Pancreas (tissue), 10 donors: ENCODE measurements around the gene RFTN2. TPM values are rescaled to one million over a fixed set of nuclear protein-coding genes. Genes with fewer than 3 reads are reported as not detected.
"Not testable (repeated sequence)": the region's sequence is repeated elsewhere in the genome, so short reads cannot be mapped to it uniquely, and the experiment has no call there.

Experiments used
- ATAC-seq, 4 donors: fragments of 200-7000 bp; cut with Tn5 transposase; one replicate each; pipeline versions ENCODE4 v1.8.0 to v1.9.1; 2020; ENCODE audit warnings: mild to moderate bottlenecking in 4 of 4, moderate library complexity in 4 of 4
- DNase-seq, 6 donors: peaks; one replicate each; pipeline ENCODE4 v3.0.0-alpha.2; 2020
- FAIRE-seq: peaks from 2 replicates; lab custom pipeline; 2012; peaks lifted over from hg19 to GRCh38; lab: Jason Lieb, UNC
- H3K27ac ChIP-seq, 4 donors: fragments of 200-600 bp; sonication (generic); 1 replicate in 3 of 4; 2 replicates in 1 of 4; pipeline versions ENCODE4 v1.5.0 to v1.8.0; 2020
- H3K27me3 ChIP-seq, 4 donors: fragments of 200-600 bp; one replicate each; pipeline ENCODE4 v1.8.0; 2021
- H3K36me3 ChIP-seq, 3 donors: fragments of 200-600 bp; sonication (generic) in 1 of 3; one replicate each; pipeline versions ENCODE4 v1.5.0 to v1.8.0; 2020 to 2021
- H3K4me1 ChIP-seq, 3 donors: fragments of 200-600 bp; one replicate each; pipeline ENCODE4 v1.8.0; 2021
- H3K4me3 ChIP-seq, 4 donors: fragments of 200-600 bp; sonication (generic) in 2 of 4; one replicate each; pipeline versions ENCODE4 v1.5.0 to v1.8.0; 2020 to 2021
- H3K9me3 ChIP-seq, 4 donors: fragments of 200-600 bp; one replicate each; pipeline ENCODE4 v1.8.0; 2021
- CTCF ChIP-seq, 4 donors: fragments of 200-600 bp; sonication (generic) in 3 of 4; IDR thresholded peaks; one replicate each; pipeline versions ENCODE4 v1.5.0 to v1.8.0; 2021; ENCODE audit warnings: antibody characterized with exemption in 4 of 4
- WGBS, 2 donors: extraction: QIAGEN DNeasy Blood & Tissue Kit; methylation state at CpG; one replicate each; pipeline ENCODE4 v1.1.7; 2013; 5-methylcytosine and 5-hydroxymethylcytosine counted together
- intact Hi-C, 3 donors: fragments of 100-400 bp; cut with DNase I; formaldehyde crosslinking; loops; one replicate each; pipeline versions ENCODE4 v1.11.1 to v1.14.2; 2022
- polyA plus RNA-seq, 2 donors: library from polyadenylated mRNA; stranded (reverse); fragments of 200-250 nt; gene quantifications; one replicate each; pipeline ENCODE4 v1.2.3, GENCODE V29; 2013
- total RNA-seq, 6 donors: library from RNA; stranded (reverse); fragmentation: NEBNext Ultra II Directional in 4 of 6; extraction: Animal tissue kit (Norgen Biotek cat#: 25700) in 4 of 6; gene quantifications; one replicate each; pipeline versions ENCODE4 v1.2.1 to v1.2.4, GENCODE V29; 2021 to 2023
- donor health status: healthy with polysubstance abuse.
- donor health status: DM: no; HTN: no; CAD: no; lungs with moderate emphysema.
- donor health status: DM: no; HTN: no; CAD: no.
- donor health status: control.
- donor health status: control.
- donor health status: Bipolar disorder and iron deficiency.
- donor health status: DM: yes; HTN: yes; CAD: no.
- donor health status: DM: no; HTN: no; CAD: no.
- donor health status: DM: no; HTN: no; CAD: no.
- donor health status: DM: yes; HTN: yes; CAD: no.

Gene RFTN2
- total and polyA plus RNA-seq, 8 donors: 0.77 to 7.6 (median 1.6) TPM

DNA sequence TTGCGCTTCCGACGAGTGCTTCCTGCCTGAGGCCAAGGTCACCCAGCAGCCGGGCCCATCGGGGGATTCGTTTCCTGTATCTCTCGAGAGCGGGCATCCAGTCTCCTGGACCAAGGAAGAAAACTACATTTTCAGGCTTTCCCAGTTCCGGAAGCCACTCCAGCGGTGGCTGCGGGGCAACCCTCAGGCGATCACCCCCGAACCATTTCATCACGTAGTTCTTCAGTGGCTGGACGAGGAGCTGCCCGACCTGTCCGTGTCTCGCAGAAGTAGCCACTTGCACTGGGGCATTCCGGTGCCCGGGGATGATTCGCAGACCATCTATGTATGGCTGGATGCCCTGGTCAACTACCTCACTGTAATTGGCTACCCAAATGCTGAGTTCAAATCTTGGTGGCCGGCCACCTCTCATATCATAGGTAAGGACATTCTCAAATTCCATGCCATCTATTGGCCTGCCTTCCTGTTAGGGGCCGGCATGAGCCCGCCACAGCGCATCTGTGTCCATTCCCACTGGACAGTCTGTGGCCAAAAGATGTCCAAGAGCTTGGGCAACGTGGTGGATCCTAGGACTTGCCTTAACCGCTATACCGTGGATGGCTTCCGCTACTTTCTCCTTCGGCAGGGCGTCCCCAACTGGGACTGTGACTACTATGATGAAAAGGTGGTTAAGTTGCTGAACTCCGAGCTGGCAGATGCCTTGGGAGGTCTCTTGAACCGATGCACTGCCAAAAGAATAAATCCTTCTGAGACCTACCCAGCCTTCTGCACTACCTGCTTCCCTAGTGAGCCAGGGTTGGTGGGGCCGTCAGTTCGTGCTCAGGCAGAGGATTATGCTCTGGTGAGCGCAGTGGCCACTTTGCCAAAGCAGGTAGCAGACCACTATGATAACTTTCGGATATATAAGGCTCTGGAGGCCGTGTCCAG, 30.8 kb upstream of the RFTN2 start:
- Histone ChIP-seq H3K27me3 (no peaks in the 10 kb centered on the region), H3K4me1 (peaks cover 20 to 29% (median 28%) of the 10 kb centered on the region in 3 donors), H3K4me3 (peak overlapping the region; percentile 66 to 95 (median 82)), H3K9me3 (no peaks in the 10 kb centered on the region), H3K27ac (peak overlapping the region in 3 of 4 donors; percentile 41 to 64 (median 50)), H3K36me3 (no peaks in the 10 kb centered on the region)
- FAIRE-seq (no peak), ATAC-seq (peak in 3 of 4 donors; percentile 1 to 17 (median 9)), DNase-seq (peak in 2 of 6 donors; percentile 15 to 30)
- 8 to 9% methylated on average over 38 of the region's 38 CpGs for whole genome bisulfite sequencing, 2 donors
- intact Hi-C loops: no loop called here
- no peak for TF ChIP-seq CTCF (IDR thresholded peaks at IDR 0.05)

DNA sequence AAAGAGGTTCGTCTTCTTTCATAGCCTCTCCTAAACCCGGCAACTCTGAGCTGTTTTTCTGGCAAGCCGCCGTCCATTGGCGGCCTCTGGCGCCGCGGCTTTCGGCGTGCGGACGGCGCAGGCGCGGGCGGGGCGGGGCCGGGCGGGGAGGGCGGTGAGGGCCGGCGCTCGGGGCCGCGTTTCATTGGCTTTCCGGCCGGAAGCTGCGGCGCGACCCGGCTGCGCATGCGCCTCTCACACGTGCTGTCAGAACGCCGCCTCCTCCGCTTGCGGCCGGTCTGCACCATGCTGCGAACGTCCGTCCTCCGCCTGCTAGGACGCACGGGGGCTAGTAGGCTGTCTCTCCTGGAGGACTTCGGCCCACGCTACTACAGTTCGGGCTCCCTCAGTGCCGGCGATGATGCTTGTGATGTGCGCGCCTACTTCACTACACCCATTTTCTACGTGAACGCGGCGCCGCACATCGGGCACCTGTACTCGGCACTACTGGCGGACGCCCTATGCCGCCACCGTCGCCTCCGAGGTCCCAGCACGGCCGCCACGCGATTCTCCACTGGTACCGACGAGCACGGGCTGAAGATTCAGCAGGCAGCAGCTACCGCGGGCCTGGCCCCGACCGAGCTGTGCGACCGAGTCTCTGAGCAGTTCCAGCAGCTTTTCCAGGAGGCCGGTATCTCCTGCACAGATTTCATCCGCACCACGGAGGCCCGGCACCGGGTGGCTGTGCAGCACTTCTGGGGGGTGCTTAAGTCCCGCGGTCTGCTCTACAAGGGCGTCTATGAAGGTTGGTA, 29.9 kb upstream of the RFTN2 start, which contains the start of gene MARS2:
Gene MARS2 (plus strand): TSS at position 249 of the 791 bp plus-strand sequence. CDS start 37 bp downstream, at position 286.
- Histone ChIP-seq H3K36me3 (no peaks in the 10 kb centered on the region), H3K9me3 (no peaks in the 10 kb centered on the region), H3K4me1 (peaks cover 20 to 29% (median 28%) of the 10 kb centered on the region in 3 donors), H3K27me3 (no peaks in the 10 kb centered on the region), H3K27ac (peak within 1 kb of the TSS; percentile 64 to 88 (median 78)), H3K4me3 (peak within 1 kb of the TSS; percentile 66 to 95 (median 82))
- no peak for TF ChIP-seq CTCF (IDR thresholded peaks at IDR 0.05)
- peak; percentile 88 to 98 (median 95) for DNase-seq
- 0% methylated on average over 84 to 86 of the region's 86 CpGs for WGBS, 2 donors
- intact Hi-C loops: no loop called here
- ATAC-seq: peak; percentile 93 to 97 (median 96)
- no peak for FAIRE-seq

DNA sequence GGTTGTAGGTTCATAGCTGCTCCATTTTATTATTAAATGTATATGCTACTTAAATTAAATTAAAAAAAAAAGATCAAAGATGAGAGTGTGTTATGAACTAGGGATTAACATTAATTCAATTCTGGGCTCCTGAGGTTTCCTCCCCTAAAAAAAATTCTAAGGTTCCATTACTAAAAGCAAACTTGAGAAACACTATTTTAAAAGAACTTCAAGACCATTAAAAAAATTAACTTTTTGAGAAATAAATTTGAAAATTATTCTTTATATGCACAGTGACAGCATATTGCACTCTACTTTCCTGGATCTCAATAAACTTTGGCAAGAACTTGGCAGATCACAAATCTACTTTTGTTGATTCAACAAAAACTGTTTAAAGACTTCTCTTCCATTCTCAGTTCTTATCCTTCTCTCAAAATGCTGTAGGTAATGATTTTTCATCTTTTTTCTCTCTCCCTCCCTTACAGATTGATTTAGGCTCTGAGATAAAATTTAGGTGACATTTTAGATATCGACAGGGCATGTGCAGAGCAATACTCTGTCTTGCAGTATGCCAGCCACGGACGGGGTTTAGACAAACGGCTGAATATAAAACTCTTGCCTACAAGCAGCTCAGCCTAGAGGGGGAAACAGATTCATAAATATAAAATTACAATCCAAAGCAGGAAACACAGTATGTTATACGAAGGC, 29.2 kb upstream of the RFTN2 start:
- no peak for DNase-seq
- Histone ChIP-seq H3K4me1 (peaks cover 20 to 29% (median 28%) of the 10 kb centered on the region in 3 donors), H3K36me3 (no peaks in the 10 kb centered on the region), H3K4me3 (peak overlapping the region; percentile 49 to 85 (median 73)), H3K9me3 (no peaks in the 10 kb centered on the region), H3K27me3 (no peaks in the 10 kb centered on the region), H3K27ac (peak overlapping the region; percentile 64 to 88 (median 78))
- no peak for TF ChIP-seq CTCF (IDR thresholded peaks at IDR 0.05)
- WGBS, 2 donors: 0 to 1% methylated on average over 5 of the region's 5 CpGs
- intact Hi-C loops: no loop called here
- peak; percentile 40 to 52 (median 42) for ATAC-seq
- FAIRE-seq: no peak

- H3K36me3 ChIP-seq: no peaks in the 10 kb centered on the region
- ATAC-seq: no peak
- H3K27me3 ChIP-seq: no peaks in the 10 kb centered on the region
- WGBS, 2 donors: 65 to 87% methylated on average over 3 of the region's 3 CpGs
- no peak for DNase-seq
- no peak overlapping the region for H3K4me3 ChIP-seq
- H3K27ac ChIP-seq: no peak overlapping the region
- no peak for TF ChIP-seq CTCF (IDR thresholded peaks at IDR 0.05)
- no peak for FAIRE-seq
- intact Hi-C loops: no loop called here
- H3K4me1 ChIP-seq: peaks cover 0 to 6% (median 3%) of the 10 kb centered on the region in 3 donors
- no peaks in the 10 kb centered on the region for H3K9me3 ChIP-seq
Measured at GRCh38 chr2:197700960-197701359, 25.6 kb upstream of the RFTN2 start.

- H3K9me3 ChIP-seq, H3K4me1 ChIP-seq, H3K36me3 ChIP-seq, intact Hi-C loops, FAIRE-seq, ATAC-seq, H3K27ac ChIP-seq, DNase-seq, H3K4me3 ChIP-seq, H3K27me3 ChIP-seq: not testable (repeated sequence)
Measured at GRCh38 chr2:197699724-197700123, 24.3 kb upstream of the RFTN2 start.

DNA sequence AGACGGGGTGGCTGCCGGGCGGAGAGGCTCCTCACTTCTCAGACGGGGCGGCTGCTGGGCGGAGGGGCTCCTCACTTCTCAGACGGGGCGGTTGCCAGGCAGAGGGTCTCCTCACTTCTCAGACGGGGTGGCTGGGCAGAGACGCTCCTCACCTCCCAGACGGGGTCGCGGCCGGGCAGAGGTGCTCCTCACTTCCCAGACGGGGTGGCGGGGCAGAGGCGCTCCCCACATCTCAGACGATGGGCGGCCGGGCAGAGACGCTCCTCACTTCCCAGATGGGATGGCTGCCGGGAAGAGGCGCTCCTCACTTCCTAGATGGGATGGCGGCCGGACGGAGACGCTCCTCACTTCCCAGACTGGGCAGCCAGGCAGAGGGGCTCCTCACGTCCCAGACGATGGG, 21.2 kb upstream of the RFTN2 start:
- intact Hi-C loops, DNase-seq, H3K27ac ChIP-seq, FAIRE-seq, H3K9me3 ChIP-seq, H3K4me3 ChIP-seq, H3K27me3 ChIP-seq, ATAC-seq, H3K4me1 ChIP-seq, H3K36me3 ChIP-seq: not testable (repeated sequence)
- WGBS, 2 donors: 92 to 93% methylated on average over 11 to 26 of the region's 29 CpGs

DNA sequence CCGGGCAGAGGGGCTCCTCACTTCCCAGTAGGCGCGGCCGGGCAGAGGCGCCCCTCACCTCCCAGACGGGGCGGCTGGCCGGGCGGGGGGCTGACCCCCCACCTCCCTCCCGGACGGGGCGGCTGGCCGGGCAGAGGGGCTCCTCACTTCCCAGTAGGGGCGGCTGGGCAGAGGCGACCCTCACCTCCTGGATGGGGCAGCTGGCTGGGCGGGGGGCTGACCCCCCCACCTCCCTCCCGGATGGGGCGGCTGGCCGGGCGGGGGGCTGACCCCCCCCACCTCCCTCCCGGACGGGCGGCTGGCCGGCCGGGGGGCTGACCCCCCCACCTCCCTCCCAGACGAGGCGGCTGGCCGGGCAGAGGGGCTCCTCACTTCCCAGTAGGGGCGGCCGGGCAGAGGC, 20.6 kb upstream of the RFTN2 start:
- intact Hi-C loops, H3K36me3 ChIP-seq, FAIRE-seq, H3K27ac ChIP-seq, ATAC-seq, H3K9me3 ChIP-seq, H3K4me3 ChIP-seq, H3K4me1 ChIP-seq, H3K27me3 ChIP-seq: not testable (repeated sequence)
- peak in 1 of 6 donors; percentile 42 for DNase-seq
- WGBS, 2 donors: 92 to 96% methylated on average over 12 to 23 of the region's 30 CpGs
